ENCODE results near the gene RNF126. TPM values are rescaled to one million over a fixed set of nuclear protein-coding genes. Genes with fewer than 3 reads are reported as not detected.
A peak's percentile ranks its signal among the peaks of the same experiment; 100 is the strongest.

RNF126 gene
- polyA plus RNA-seq, 1 donor from 2014 or later, result 33.7 TPM

DNA sequence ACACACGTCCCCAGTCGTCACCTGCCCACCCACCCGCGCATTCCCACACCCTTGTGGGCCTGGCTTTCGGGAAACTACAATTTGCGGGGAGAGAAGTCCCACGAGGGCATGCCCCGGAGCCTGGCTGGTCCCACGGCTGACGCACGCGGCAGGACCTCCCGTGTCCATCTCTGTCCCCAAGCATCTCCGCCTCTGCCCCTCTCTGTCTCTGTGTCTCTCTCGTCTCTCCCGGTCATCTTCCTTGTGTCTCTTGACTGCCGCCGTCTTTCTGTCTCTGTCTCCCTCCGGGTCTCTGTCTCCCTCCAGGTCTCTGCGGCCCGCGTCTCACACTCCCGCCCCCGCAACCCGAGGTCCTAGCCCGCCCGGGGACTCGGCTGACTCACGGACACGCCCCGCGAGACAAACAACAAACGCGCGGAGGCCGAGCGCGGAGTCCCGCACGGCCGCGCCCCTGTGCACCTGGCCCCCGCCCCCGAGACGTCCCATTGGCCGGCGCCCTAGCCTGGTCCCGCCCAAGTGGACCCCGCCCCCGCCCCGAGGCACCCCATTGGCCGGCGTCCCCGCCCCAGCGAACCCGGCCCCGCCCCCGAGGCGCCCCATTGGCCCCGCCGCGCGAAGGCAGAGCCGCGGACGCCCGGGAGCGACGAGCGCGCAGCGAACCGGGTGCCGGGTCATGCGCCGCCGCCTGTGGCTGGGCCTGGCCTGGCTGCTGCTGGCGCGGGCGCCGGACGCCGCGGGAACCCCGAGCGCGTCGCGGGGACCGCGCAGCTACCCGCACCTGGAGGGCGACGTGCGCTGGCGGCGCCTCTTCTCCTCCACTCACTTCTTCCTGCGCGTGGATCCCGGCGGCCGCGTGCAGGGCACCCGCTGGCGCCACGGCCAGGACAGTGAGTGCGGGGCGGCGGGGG lies 23.5 kb downstream of the RNF126 start, which contains the start of gene FGF22:
TSS of gene FGF22 (plus strand) at position 627 of the 908 bp plus-strand sequence. CDS start at position 674, 47 bp downstream.
- no peak within 1 kb of the TSS for H3K27ac ChIP-seq (ENCODE audit: low read length)
- H3K27me3 ChIP-seq (ENCODE audit: insufficient read depth, low read depth, low read length), result no peaks in the 10 kb centered on the region
- no peak within 1 kb of the TSS for H3K9ac ChIP-seq (ENCODE audit: low read length)
- H2AFZ ChIP-seq (ENCODE audit: low read depth, low read length), result no peak within 1 kb of the TSS
- H3K9me2 ChIP-seq (ENCODE audit: insufficient read depth, low read length), result no peaks in the 10 kb centered on the region
- H3K4me2 ChIP-seq (ENCODE audit: low read length), result no peak within 1 kb of the TSS
- peak within 1 kb of the TSS; percentile 63 for H3K4me3 ChIP-seq (ENCODE audit: low read length)
- H3F3A ChIP-seq (ENCODE audit: insufficient read depth, low read length, poor library complexity, severe bottlenecking), result no peaks in the 10 kb centered on the region
- H3K9me3 ChIP-seq (ENCODE audit: low read length), result no peaks in the 10 kb centered on the region
- no peaks in the 10 kb centered on the region for H3K79me2 ChIP-seq (replicated peaks; ENCODE audit: insufficient read depth, low read length)
- H3K36me3 ChIP-seq (ENCODE audit: insufficient read depth, low read length), result no peaks in the 10 kb centered on the region
- no peaks in the 10 kb centered on the region for H4K20me1 ChIP-seq (ENCODE audit: insufficient read depth)
- TF ChIP-seq TAF1 (IDR thresholded peaks at IDR 0.05; ENCODE audit: low read depth), result no peak
- peak; percentile 49 for TF ChIP-seq MXI1 (conservative IDR thresholded peaks at IDR 0.05; ENCODE audit: poor library complexity, severe bottlenecking)
- no peak for TF ChIP-seq EZH2 (IDR thresholded peaks at IDR 0.05; ENCODE audit: borderline replicate concordance, insufficient read depth, low read length, poor library complexity, severe bottlenecking)
- peak; percentile 21 for TF ChIP-seq EP300 (conservative IDR thresholded peaks at IDR 0.05; ENCODE audit: poor library complexity, severe bottlenecking)

GRCh38 chr19:638906-639252 lies 24.1 kb downstream of the RNF126 start:
- no peaks in the 10 kb centered on the region for H4K20me1 ChIP-seq (ENCODE audit: insufficient read depth)
- peak overlapping the region; percentile 63 for H3K4me3 ChIP-seq (ENCODE audit: low read length)
- TF ChIP-seq TAF1 (IDR thresholded peaks at IDR 0.05; ENCODE audit: low read depth), result no peak
- TF ChIP-seq EZH2 (IDR thresholded peaks at IDR 0.05; ENCODE audit: borderline replicate concordance, insufficient read depth, low read length, poor library complexity, severe bottlenecking), result no peak
- no peak for TF ChIP-seq POLR2AphosphoS5 (IDR thresholded peaks at IDR 0.05)
- no peak for TF ChIP-seq SMC3 (conservative IDR thresholded peaks at IDR 0.05; ENCODE audit: poor library complexity)
- TF ChIP-seq REST (IDR thresholded peaks at IDR 0.05; ENCODE audit: borderline replicate concordance), result no peak
- no peak for TF ChIP-seq RAD21 (conservative IDR thresholded peaks at IDR 0.05)
- TF ChIP-seq MXI1 (conservative IDR thresholded peaks at IDR 0.05; ENCODE audit: poor library complexity, severe bottlenecking), result no peak
- TF ChIP-seq EP300 (conservative IDR thresholded peaks at IDR 0.05; ENCODE audit: poor library complexity, severe bottlenecking), result no peak
- TF ChIP-seq, protein P1, sequence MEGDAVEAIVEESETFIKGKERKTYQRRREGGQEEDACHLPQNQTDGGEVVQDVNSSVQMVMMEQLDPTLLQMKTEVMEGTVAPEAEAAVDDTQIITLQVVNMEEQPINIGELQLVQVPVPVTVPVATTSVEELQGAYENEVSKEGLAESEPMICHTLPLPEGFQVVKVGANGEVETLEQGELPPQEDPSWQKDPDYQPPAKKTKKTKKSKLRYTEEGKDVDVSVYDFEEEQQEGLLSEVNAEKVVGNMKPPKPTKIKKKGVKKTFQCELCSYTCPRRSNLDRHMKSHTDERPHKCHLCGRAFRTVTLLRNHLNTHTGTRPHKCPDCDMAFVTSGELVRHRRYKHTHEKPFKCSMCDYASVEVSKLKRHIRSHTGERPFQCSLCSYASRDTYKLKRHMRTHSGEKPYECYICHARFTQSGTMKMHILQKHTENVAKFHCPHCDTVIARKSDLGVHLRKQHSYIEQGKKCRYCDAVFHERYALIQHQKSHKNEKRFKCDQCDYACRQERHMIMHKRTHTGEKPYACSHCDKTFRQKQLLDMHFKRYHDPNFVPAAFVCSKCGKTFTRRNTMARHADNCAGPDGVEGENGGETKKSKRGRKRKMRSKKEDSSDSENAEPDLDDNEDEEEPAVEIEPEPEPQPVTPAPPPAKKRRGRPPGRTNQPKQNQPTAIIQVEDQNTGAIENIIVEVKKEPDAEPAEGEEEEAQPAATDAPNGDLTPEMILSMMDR (IDR thresholded peaks at IDR 0.05; ENCODE audit: poor library complexity, severe bottlenecking), result no peak
- no peaks in the 10 kb centered on the region for H3K9me3 ChIP-seq (ENCODE audit: low read length)
- H3K79me2 ChIP-seq (replicated peaks; ENCODE audit: insufficient read depth, low read length), result peaks cover 4% of the 10 kb centered on the region
- H3F3A ChIP-seq (ENCODE audit: insufficient read depth, low read length, poor library complexity, severe bottlenecking), result no peaks in the 10 kb centered on the region
- H3K27me3 ChIP-seq (ENCODE audit: insufficient read depth, low read depth, low read length), result no peaks in the 10 kb centered on the region
- no peaks in the 10 kb centered on the region for H3K36me3 ChIP-seq (ENCODE audit: insufficient read depth, low read length)
- no peak overlapping the region for H3K4me2 ChIP-seq (ENCODE audit: low read length)
- no peak overlapping the region for H3K9ac ChIP-seq (ENCODE audit: low read length)
- H3K9me2 ChIP-seq (ENCODE audit: insufficient read depth, low read length), result no peaks in the 10 kb centered on the region
- no peak overlapping the region for H2AFZ ChIP-seq (ENCODE audit: low read depth, low read length)
- H3K27ac ChIP-seq (ENCODE audit: low read length), result no peak overlapping the region

All from neural cell (in vitro differentiated cells).